GM19193 (cell line): ENCODE measurements around the gene LRRC75A.

Source experiments
- POLR2A ChIP-seq: IDR thresholded peaks from 4 replicates; pipeline ENCODE4 v1.6.1; 2011; ENCODE audit not compliant: insufficient read depth, insufficient read length; ENCODE audit errors: extremely low read depth

The LRRC75A gene

GRCh38 chr17:16467044-16467443, 24.9 kb downstream of the LRRC75A start:
- no peak for TF ChIP-seq POLR2A

DNA sequence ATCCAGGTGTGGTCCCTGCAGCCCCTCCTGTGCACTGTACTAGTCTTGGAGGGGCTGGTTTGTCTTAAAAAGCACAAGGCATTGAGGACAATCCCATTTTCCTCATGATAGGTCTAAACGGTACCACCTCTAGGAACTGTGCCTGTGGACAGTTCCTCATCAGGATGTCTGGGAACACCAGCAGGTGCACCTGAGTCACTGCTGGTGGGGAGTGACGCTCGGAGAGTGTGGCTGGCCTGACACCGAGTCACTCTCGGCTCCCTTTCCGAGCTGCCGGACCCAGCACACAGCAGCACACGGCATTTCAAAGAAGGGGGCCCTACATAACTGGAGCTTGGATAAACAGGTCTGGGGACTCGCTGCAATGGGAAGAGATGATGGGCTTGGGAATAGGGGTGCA, 25.6 kb downstream of the LRRC75A start:
- TF ChIP-seq POLR2A = no peak

GRCh38 chr17:16465861-16466338, 26.1 kb downstream of the LRRC75A start:
- no peak for TF ChIP-seq POLR2A

DNA sequence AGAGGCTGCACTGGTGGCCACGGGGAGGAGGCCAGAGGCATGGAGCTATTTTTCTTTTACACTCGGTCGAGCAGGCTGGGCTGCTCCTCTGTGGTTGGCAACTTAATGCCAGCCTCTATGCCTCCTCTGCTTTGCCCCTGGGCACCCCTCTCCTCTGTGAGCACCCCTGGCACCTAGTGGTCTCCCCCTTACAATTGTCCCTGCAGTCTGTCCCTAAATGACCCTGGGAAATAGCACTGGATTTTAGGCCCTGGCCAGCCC, 27.0 kb downstream of the LRRC75A start:
- TF ChIP-seq POLR2A = no peak

DNA sequence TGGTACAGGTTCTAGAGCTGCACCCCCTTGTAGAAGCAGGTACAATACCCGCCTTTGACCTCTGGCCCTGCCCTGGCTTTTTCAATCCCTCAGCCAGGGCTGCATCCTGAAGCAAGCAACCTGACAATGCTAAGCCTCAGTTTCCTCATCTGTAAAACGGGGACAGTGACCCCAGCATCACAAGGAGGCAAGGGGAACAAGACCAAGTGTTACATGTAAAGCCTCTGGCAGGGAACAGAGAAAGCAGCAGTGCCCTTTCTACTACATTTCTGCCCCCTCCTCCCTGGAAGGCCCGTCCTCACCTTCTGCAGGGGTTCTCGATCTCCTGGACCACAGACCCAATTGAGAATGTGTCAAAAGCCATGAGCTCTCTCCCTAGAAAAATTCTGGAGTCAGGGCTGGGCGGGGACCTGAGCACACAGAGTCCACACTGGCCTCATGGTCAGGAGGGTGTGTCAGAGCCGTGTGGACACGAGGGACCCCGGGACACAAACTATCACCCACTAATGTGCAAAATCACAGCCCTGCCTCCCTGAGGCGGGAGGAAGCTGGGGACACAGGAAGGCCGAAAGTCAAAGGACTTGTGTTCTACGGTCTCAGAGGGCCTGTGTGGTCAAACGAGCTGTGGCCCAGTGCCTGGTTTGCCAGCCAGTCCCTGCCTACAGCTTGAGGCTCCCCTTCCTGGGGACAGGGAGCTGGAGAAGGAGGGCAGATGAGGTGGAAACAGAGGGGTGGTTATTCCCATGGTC, 27.5 kb downstream of the LRRC75A start:
- TF ChIP-seq POLR2A = no peak

DNA sequence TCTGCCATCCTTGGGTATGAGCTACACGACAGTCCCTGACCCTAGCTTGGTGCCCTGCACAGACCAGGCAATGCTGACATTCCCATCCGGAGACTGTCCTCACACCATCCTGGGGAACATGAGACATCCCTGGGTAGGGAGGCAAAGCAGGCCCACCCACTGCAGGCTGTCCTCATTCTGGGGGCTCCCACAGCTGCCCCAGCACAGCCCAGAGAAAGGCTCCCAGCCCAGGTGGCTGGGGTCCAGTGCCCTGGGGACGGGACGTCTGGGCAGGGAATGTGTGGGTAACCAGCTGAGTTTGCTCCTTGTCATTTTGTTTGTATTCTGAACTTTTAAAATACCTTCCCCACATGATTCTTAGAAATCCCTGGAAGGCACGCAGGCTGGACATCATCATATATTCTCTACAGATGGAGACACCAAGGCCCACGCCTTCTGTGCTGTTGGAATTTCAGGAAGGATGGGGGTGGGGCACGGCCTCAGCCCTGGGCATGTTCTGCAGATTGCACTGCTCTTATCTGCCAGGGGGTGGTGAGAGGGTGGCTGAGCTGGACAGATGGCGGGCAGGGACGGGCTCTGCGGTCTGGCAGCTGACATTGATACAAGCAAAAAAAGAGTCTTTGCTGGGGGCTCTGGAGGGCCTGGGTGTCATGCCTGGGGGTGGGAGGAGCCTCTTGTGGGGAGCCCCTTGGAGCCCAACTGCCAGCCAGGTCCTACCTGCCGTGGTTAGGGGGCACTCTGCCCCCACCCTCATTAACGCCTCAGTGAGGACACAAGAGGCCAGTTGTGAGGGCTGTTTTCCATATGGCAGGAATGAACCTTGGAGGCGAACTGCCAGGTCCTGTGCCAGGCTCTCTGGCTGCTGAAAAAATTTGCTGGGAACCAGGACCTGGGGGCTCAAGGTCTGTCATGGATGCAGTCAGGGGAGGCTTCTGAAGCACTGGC, 28.4 kb downstream of the LRRC75A start:
- TF ChIP-seq POLR2A = no peak

GRCh38 chr17:16462070-16462864, 29.7 kb downstream of the LRRC75A start:
- TF ChIP-seq POLR2A = no peak

DNA sequence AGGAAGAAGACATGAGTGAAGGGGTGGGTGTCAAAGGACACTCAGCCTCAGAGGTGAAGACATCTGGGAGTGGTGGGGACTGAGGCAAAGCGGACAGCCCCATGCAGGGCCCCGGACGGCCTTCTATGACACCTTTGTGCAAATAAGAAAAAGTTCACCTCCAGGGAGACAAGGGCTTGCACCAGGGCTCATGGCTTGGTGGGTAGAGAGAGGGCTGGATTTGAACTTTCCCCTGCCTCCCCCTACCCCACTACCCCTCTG, 30.5 kb downstream of the LRRC75A start:
- TF ChIP-seq POLR2A = no peak

GRCh38 chr17:16460796-16461605, 31.0 kb downstream of the LRRC75A start:
- TF ChIP-seq POLR2A = no peak

DNA sequence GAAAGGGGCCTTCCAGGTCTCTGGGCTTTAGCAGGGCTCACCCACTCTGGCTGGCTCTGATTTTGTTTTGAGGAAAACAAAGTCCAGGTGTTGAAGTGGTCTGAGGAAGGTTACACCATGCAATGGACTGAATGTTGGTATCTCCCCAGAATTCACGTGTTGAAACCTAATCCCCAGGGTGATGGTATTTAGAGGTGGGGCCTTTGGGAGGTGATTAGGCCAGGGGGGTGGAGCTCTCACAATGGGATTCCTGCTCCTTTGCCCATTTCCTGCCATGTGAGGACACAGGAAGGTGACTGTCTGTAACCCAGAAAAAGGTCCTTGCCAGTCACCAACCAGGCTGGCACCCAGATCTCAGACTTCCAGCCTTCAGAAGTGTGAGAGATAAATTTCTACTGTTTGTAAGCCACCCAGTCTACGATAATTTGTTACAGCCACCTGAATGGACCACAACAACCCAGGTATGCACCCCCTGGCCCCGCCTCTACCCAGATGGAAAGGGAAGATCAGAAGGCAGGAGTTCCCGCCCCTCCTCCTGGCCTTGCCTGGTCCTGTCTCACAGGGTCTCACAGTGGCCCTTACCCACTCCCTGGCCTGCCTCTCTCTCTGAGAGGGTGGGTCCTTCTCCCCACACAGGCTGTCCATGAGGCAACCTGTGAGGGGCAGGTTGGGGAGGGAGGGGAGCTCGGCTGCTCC, 32.0 kb downstream of the LRRC75A start:
- no peak for TF ChIP-seq POLR2A

GRCh38 chr17:16459271-16459670, 32.7 kb downstream of the LRRC75A start:
- TF ChIP-seq POLR2A = no peak

DNA sequence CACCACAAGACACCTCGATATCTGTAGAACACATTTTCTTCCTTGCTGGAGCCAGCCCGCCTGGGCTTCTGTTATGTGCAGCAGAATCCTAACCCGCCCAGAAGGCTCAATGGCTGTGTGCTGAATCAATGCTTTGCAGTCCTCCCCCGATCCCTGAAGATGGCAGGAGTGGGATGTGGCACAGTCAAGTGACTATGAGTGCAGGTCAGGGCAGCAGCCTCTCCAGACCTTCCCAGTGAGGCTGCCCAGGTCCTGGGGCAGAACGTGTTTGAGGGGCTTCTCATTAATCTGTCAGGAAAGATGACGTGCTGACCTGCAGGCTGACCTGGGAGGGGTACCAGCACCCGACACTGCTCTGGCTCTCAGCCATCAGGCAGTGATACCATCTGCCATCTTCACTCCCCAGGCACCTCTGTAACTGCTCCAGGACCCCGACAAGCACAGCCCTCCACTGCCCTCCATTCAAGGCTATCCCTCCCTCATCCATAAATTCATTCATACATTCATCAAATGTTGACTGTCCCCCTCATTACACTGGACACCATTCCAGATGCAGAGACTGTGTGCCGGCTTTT, 35.2 kb downstream of the LRRC75A start:
- no peak for TF ChIP-seq POLR2A

DNA sequence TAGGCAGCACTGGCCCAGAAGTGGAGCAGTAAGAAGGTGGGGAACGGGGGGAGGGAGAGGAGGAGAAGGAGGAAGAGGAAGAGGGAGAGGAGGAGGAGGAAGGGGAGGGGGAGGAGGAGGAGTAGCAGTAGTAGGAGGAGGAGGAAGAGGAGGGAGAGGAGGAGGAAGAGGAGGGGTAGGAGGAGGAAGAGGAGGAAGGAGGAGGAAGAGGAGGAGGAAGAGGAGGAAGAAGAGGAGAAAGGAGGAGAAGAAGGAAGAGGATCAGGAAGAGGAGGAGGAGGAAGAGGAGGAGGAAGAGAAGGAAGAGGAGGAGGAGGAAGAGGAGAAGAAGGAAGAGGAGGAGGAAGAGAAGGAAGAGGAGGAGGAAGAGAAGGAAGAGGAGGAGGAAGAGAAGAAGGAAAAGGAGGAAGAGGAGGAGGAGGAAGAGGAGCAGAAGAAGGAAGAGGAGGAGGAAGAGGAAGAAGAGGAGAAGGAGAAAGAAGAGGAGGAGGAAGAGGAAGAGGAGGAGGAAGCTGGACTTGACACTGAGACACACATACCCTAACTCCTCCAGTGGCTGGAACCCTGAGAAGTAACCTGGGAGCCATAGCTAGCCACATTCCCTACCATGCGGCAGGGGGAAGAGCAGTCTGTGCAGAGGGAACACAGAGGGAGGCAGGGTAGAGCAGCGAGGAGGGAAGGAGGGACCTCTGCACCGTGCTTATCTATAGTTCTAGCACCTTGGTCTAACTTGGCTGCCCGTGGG, 35.8 kb downstream of the LRRC75A start:
- no peak for TF ChIP-seq POLR2A
